Retina (tissue), 1 donor: Measurements from ENCODE around the gene PFKFB4.

Source experiments
- DNase-seq: peaks from one replicate; pipeline ENCODE4 v3.0.0-alpha.2; 2016

Gene PFKFB4

GRCh38 chr3:48581621-48582481 lies 25.2 kb upstream of the PFKFB4 start:
- no peak for DNase-seq

- DNase-seq: no peak
Observed at GRCh38 chr3:48576647-48577046, 20.0 kb upstream of the PFKFB4 start.

GRCh38 chr3:48575366-48575765 lies 18.8 kb upstream of the PFKFB4 start:
- DNase-seq: no peak

- no peak for DNase-seq
Observed at GRCh38 chr3:48573973-48574585, 17.5 kb upstream of the PFKFB4 start.

- DNase-seq: no peak
Observed at GRCh38 chr3:48572517-48572916, 15.9 kb upstream of the PFKFB4 start.

GRCh38 chr3:48571938-48572337 lies 15.3 kb upstream of the PFKFB4 start:
- DNase-seq: no peak

GRCh38 chr3:48569808-48570450 lies 13.3 kb upstream of the PFKFB4 start:
- DNase-seq: no peak

- DNase-seq: no peak
Observed at GRCh38 chr3:48569400-48569799, 12.8 kb upstream of the PFKFB4 start.

- no peak for DNase-seq
Observed at GRCh38 chr3:48568476-48568875, 11.9 kb upstream of the PFKFB4 start.

GRCh38 chr3:48567500-48567899 lies 10.9 kb upstream of the PFKFB4 start:
- no peak for DNase-seq

- DNase-seq: no peak
Observed at GRCh38 chr3:48567090-48567489, 10.5 kb upstream of the PFKFB4 start.

GRCh38 chr3:48566401-48566760 lies 9.8 kb upstream of the PFKFB4 start:
- DNase-seq: no peak

GRCh38 chr3:48565591-48566400 lies 9.2 kb upstream of the PFKFB4 start:
- no peak for DNase-seq

- no peak for DNase-seq
Observed at GRCh38 chr3:48565186-48565585, 8.6 kb upstream of the PFKFB4 start.

- no peak for DNase-seq
Observed at GRCh38 chr3:48564667-48565066, 8.1 kb upstream of the PFKFB4 start.

- DNase-seq: no peak
Observed at GRCh38 chr3:48564022-48564421, 7.4 kb upstream of the PFKFB4 start.

GRCh38 chr3:48563382-48563918 lies 6.8 kb upstream of the PFKFB4 start, which contains the start of gene UCN2:
TSS of gene UCN2 (minus strand) at chr3:48563781. CDS start at chr3:48563124, 657 bp downstream.
- DNase-seq: peak; percentile 47

GRCh38 chr3:48562367-48563095 lies 5.9 kb upstream of the PFKFB4 start:
- DNase-seq: no peak

- peak; percentile 68 for DNase-seq
Observed at GRCh38 chr3:48561045-48561736, 4.6 kb upstream of the PFKFB4 start.

GRCh38 chr3:48560648-48561018 lies 4.0 kb upstream of the PFKFB4 start:
- DNase-seq: peak; percentile 46

- no peak for DNase-seq
Observed at GRCh38 chr3:48558493-48559134, 2.0 kb upstream of the PFKFB4 start.
